GM18499 (cell line): ENCODE measurements around the gene PRCP.

ENCODE experiments used
- ATAC-seq: cut with Tn5 transposase; IDR thresholded peaks from one replicate; pipeline ENCODE4 v1.9.1; 2021; ENCODE audit warnings: moderate number of reproducible peaks; ENCODE audit not compliant: insufficient read depth, unreplicated experiment

The PRCP gene

DNA sequence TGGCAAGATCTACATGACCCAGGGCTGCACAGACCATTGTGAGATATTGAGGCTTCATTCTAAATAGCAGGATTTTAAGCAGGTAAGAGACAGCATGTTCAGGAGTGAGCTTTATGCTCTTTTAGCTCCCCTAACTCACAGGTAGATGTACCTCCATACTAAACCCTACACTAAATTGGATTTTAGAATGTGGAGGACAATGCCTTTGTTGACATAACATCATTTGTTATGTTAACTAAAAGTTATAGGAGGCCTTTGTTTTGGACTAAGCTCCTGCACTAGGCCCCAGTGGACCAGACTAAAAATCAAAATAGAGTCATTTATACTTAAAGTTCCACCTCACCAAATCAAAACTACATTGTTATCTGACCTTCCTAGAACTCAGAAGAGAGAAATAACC lies 8.1 kb upstream of the PRCP start:
- ATAC-seq = no peak

DNA sequence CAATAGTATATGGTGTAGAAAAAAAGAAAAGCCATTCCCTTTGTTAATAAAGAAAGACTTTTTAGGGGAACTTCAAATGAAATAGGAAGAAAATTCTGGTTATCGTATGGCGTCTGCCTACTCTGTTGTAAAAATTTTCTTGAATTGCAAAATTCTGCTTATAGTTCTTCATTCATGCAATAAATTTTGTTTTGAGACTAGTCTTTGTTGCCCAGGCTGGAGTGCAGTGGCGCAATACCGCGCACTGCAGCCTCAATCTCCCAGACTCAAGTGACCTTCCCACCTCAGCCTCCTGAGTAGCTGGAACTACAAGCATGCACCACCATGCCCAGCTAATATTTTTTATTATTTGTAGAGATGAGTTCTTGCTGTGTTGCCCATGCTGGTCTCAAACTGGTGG lies 7.1 kb upstream of the PRCP start:
- ATAC-seq = no peak

DNA sequence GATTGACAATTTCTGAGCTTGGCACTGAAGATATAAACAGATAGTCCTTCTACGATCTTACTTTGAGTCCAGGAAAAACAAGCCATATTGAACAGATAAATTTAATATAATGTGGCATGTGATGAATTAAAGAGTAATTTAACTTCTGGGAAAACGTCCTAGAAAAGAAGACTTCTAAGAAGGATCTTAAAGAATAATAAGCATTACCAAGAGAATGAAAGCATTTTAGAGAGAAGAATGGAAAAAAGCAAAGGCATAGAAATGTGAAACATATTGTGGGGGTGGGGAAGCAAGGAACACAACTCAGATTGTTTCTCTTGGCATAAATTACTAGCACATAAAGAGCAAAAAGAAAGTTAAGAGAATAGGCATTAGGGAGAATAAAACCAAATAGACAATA lies 6.7 kb upstream of the PRCP start:
- no peak for ATAC-seq

DNA sequence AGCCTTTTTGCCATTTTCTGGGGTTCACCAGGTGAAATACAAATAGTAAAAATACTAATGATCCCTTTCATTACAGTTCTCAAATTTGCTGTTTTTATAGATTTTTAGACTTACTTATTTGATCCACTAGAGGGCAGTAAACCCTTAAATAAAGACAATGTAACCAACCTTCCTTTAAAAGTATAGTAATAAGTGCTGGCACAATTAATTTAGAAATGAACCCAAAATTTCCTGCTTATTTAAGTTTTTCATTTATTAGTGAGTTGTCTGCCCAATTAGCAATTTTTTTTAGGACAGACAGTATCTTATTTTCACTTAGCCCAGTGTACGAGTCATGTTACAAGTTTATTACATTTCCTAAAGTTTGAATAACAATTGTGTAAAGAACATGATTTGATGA lies 6.0 kb upstream of the PRCP start:
- no peak for ATAC-seq

DNA sequence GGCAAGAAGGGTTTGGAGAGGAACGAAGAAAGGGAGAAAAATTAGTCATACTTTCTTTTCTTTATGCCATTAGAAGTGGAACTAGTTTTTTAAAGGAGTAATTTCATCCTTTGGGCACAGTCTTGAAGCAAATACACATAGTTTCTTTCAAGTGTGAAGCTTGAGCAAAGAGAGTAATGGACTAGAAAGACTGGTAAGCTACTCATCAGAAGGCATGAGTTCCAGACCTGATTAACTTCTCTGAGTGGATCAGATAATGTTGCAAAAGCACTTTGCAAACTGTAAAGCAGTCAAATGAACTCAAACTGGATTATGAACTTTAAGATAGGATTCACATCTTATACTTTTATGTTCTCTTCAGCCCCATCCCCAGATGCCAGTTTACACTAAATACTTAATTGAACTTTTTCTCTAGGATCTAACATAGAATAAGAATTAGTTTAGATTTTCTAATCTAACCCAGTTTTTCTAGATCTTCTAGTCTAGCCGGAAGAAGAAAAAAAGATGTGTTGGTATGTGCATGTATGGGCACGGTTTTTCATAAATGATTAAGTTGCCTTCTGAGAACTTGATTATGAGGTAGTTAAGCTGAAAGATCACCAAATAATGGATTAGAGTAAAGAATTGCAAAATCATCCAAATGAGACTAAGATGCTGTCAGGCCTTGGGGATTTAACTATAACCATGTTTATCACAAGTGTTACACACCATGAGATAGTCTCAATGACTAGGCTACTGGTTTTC lies 3.8 kb upstream of the PRCP start:
- no peak for ATAC-seq

DNA sequence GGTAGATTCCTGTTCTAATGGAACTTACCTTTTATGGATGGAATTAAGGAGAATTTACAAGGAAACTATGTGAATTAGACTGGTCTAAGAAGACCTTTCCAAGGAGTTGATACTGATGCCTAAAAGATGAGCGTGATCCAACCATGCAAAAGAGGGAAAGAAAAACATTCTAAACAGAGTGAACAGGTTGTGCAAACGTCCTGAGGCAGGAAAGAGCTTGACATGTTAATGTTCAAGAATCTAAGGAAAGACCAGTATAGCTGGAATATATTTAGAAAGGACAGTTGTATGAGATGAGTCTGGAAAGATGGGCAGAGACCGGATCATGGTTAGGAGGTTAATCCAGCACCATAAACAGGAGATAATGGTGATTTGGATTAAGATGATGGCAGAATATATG lies 2.6 kb upstream of the PRCP start:
- ATAC-seq = no peak

DNA sequence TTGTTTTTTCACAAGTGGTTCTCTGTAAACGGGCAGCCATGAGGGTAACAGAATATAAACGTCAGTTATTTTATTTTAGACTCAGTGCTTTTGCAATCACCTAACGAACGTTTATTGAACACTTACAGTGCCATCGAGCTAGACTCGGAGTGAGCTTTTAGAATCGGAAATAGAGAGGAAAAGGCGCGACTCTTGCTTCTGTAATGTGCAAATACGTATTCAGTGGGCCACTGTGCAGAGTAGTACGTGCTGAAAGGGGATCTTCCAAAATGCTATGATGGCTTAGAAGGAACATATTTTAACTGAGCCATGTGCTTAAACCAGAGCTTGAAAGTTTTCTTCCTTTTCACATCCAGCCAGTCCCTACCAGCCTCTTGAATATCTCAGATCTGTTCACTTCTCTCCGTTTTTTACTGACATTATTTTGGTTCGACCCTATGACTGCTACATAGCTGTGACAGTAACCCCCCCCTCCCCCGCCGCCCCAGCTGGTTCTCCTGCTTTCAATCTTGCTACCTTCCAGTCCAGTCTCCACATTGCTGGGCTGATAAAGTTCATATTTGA lies 1.8 kb upstream of the PRCP start:
- no peak for ATAC-seq

DNA sequence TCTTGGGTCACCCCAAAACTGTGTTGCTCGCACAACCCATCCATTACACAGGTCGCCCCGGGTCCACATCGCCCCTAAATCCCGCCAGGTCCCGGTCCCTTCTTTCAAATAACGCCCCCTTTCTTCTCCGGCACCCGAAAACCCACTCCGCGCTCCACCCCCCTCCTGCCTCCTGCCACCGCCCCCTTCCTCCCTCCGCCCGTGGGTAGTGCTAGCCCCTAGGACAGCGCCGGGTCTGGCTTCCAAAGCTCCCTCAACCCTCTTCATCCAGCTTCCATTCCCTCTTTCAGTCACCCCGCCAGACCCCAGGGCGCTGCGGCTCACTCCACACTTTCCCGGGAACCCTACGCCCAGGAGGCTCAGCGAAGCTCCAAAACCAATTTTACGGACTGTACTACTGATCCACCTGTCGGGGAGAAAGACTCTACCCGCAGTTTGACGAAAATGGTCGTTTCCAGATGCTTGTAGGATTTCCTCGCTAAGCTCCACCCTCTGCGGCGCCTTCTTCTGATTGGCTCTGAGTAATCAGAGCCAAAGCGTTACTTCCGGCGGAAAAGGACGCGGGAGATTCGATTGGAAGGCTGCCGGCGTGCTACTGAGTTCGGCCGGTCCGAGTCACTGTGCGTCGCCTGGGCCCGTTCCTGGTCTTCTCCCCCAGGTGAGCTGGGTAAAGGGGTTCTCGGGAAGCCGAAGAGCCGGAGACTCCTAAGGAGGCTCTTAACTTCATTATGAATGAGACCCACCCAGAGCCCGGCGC lies 1.1 kb upstream of the PRCP start, which contains the start of gene DDIAS:
Gene DDIAS (plus strand): TSS at position 572 of the 757 bp plus-strand sequence. CDS start 13,003 bp downstream, outside the sequence.
- peak; percentile 60 for ATAC-seq

DNA sequence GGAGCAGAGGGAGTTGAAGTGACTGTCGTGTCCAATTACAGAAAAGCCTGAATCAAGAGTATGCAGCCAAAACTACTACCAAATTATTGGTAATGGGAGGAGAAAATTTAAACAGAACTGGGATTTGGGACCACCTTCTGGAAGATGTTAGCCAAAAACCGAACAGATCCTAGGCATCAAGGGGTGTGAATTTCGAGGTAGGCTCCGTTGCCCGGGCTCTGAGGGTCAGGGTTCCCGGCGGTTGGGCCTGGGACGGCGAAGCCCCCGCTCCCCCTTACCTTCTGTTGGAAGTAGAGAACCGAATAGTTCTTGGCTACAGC lies 313 bp downstream of the PRCP start:
- no peak for ATAC-seq

DNA sequence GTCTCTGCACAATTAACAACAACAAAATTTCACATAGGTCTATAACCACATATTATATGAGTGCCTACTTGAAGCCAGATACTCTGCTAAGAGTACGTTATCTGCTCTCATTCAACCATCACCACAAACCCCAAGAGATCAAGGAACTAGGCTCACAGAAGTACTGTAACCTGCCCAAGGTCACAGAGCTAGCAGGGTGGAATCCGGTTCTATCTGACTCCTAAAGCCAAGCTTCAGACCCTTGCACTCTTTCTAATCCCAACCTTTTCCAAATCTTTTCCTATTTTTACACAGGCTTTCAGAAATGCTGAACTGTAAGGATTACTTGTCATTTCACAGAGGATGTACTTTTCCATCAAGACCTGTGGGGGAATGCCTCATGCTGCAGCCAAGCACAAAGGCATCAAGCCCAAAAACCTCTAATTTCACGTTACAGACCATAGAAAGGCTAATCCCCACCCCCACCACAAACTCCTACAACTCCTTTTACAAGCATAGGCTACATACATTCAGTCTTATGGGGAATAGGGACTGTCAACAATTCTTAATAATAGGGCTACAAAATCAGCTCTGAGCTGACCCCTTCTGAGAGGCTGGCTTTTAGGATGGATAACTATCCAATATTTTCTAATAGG lies 927 bp downstream of the PRCP start:
- ATAC-seq = no peak

DNA sequence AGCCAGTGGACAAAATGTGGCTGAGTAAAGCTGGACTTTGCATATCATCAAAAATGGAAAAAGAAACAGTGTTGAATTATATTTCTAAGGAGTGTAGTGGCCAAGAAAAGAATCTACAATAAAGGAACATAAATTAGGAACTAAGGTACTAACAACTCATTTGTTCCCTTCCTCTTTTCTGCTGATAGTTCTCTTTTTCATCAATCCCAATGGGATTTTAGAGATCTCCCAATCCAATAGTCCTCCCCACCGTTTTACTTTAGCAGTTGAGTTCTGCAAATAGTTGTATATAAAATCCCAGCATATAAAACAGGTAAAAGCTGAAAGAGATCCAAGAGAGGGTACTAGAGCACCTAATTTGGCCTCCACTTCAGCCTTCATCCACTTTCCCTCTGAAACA lies 2.0 kb downstream of the PRCP start:
- ATAC-seq = no peak

DNA sequence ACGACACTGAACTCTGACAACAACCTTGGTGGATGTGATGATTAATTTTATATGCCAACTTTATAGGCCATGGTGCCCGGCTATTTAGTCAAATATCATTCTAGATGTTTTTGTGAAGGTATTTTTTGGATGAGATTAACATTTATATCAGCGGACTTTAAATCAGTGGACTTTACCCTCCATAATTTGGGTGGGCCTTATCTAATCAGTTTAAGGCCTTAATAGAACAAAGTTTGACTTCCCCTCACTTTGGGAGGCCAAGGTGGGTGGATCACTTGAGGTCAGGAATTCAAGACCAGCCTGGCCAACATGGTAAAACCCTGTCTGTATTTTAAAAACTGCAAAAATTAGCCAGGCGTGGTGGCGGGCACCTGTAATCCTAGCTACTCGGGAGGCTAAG lies 4.0 kb downstream of the PRCP start:
- no peak for ATAC-seq

DNA sequence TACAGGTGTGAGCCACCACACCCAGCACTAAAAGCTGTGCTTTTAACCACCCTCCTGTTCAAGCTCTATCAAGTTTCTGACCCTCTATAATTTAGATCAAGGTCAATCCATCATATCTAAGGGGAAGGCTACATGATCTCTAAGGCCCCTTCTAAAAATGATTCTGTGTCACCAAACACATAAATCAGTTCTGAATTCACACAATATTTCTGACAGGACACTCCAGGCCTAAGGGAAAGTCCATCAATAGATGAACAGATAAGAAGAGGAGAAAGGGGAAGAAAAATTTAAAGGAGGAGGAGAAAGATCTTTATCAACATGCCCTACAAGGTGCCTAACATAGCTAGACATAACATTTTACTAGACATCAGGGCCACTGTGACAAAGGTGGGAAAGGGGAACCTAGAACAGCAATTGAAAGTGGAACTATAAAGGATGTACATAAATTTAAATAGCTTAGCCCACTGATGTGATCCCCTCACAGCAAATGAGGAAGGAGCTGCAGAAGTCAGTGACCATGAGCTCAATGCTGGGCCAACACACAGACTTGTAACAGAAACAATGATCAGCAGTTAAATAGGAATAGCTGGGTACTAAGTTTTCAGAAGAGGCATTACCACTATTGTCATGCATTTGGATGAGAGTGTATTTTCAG lies 4.7 kb downstream of the PRCP start:
- no peak for ATAC-seq

DNA sequence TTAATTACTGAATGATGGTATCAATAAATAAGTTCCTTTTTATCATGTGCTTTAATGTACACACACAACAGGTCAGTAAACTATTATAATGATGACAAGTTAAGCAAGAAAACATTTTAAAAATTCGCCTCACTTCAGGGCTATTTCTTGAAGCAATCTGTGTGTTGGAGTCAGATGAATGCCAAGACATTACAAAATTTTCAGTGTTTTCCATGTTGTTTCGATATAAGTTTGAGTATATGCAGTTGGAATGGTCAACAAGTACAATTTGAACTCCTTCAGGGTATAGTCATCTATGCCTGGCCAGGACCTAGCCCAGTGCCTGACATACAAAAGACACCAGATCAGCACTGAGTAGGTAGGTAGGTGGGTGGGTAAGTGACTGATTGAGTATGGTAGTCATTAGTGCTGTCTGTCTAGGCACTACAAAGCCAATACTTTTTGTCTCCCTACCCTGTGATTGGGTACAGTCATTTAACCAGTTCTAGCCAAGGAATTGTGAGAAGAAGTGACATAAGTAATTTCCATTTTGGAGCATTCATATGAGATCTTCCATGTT lies 7.5 kb downstream of the PRCP start:
- no peak for ATAC-seq

DNA sequence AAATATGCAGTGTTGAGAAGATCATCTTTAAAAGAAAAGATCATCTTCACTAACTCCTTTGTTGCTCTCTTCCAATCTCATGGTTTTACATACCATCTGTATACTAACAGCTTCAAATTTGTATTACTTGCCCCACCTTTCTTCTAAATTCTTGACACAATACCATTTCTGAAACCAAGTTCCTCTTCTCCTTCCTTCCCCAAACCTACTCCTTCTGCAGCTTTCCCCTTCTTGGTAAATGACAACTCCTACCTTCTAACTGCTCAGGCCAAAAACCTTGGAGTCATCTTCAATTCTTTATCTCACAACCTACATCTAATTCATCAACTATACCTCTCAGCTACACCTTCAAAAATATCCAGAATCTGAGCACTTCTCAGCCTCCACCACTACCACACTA lies 9.3 kb downstream of the PRCP start:
- ATAC-seq = no peak

DNA sequence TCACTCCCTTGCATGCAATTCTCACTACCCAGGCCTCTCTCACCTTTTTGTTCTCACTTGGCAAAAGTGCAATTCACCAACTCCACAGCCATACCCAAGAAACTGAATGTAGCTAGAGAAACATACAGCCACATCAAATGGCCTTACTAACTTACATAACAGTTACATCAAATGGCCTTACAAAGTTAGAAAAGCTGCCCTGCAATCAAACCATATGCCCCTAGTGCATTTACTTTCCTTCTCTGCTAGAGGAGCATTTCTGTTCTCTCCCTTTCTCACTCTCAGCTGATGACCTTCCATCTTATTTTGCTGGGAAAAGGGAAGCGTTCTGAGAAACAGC lies 10.3 kb downstream of the PRCP start:
- ATAC-seq = no peak

DNA sequence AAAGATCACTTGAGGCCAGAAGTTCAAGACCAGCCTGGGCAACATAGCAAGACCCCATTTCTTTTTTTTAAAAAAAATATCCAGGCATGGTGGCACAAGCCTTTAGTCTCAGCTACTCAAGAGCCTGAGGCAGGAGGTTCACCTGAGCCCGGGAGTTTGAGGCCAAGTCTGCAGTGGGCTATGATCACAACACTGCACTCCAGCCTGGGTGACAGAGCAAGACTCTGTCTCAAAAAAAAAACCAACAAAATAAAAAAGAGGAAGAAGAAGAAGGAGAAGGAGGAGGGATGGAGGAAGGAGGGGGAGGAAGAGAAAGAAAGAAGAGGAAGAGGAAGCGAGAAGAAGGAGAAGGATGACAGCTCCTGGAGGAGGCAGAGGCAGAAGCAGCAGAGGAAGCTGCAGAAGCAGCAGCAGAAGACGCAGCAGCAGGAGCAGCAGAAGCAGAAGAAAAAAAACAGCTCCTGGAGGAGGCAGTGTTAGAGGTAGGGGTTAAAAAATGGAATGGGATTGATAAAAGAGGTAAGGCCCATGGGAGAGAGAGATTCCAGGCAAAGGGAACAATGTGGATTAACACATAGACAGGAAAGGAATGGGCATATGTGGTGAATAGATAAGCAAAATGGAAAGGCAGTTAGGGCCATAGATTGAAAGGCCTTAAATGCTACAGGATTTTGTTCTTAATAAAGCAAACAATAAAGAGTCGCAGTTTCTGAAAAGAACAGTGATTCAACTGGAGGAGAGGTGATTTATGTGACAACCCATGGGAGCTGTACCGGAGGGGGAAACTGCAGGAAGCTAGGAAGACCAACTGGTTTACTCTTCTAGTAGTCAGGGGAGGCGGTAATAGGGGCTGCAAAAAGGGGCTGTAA lies 10.9 kb downstream of the PRCP start:
- ATAC-seq = no peak

DNA sequence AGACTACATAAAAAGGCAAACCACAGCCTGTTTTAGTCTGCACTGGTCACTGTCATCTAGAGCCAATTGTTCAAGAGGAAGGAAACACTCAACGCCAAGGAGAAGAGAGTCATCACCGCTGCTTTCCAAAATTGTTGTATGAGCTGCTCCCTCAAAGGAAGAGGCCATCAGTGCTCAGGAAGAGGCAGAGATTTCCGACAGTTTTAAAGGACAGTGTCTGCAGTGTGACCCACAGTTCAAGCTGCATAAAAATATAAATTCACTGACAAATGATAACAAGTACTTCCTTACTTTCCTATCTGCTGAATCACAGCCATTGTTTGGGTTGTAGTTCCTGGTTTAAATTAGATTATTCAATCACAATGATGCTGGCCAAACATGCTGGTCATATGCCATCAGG lies 16.4 kb downstream of the PRCP start:
- ATAC-seq = no peak

DNA sequence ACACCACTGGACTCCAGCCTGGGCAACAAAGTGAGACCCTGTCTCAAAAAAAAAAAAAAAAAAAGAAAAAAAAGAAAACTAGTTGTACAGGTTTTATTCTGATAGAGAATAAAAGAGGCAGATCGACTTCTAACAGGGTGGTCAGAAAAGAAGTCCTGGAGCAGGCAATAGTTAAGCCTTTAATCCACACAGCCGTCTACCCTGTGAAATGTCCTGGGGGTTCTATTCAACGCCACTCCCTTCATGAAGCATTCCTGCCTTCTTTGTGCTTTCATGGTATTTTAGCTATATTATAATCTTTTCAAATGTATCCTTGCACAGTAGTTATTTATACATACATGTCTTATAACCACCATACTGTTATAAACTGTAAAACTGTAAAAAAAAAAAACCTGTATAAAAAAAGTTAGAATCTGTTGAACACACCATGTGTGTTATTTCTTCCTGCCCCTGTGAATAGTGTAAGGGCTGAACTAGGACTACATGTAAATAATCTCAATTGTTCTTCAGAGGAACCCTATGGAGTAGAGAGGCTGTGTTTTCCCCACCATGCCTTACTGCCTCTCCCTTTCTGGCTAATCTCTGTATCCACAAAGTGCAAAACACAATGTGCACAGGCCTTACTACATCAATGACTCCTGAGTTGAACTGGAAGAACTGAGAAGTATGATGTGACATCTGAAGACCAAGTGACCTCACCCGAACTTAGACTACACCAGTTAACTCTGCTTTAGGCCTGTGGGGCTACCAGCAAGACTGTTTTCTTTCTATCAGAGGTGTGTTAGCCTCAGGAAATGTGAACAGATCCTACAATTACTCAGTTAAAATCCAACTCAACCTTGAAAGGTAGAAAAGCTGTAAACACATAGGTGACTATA lies 25.3 kb downstream of the PRCP start:
- no peak for ATAC-seq
